Measurements from ENCODE around the gene EML6. TPM values are rescaled to one million over a fixed set of nuclear protein-coding genes. Genes with fewer than 3 reads are reported as not detected.
"Not testable (repeated sequence)": the region's sequence is repeated elsewhere in the genome, so short reads cannot be mapped to it uniquely, and the experiment has no call there.

The EML6 gene
- total RNA-seq, 1 experiment from 2014 or later = 1.5 TPM

DNA sequence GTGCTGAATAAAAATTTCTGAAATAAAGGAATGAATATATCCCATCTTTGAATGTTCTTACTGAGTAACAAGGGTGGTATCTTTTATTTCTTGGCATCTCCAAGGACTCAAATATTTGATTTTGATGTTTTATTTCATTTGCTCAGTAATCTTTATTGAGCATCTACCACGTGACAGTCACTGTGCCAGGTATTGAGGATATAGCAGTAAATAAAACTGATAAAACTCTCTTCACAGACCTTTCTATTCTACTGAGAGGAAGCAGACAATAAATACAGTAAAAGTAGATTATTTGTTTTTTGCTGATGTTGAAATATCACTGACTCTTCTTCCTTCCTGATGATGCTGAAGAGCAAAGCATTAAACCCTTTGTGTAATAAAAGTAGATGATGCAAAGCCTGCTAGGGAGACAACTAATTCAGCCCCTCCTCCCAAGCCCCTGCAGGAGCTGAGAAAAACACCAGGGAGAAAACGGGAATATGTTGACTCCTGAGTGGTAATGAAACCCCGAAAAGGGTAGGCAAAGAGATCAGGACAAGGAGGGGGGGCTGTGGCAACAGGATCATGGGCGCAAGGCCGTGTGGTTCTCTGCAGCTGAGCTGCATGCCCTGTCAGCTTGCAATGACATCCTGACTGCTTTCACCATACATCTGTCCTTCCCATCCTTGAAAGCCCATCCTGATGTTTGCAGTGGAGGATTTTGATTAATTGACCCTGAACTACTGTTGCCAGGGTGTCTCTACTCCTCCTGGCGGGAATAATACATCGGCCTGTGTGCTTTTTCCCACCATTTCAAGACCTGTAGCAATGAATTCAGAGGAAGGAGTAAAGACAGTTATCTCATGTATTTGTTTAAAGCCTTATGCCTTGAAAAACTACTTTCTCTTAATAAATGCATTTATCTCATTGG, 117.4 kb downstream of the EML6 start:
- Histone ChIP-seq H4K91ac (ENCODE audit: insufficient read length, low read depth, low read length) (no peak overlapping the region), H3K14ac (ENCODE audit: insufficient read depth, low read length) (no peak overlapping the region), H2AFZ (ENCODE audit: low read length) (no peak overlapping the region), H3T11ph (ENCODE audit: low read length) (no peak overlapping the region), H2BK20ac (ENCODE audit: low read depth, low read length, poor library complexity, severe bottlenecking) (no peak overlapping the region), H3K23me2 (ENCODE audit: insufficient read length, low read depth, low read length, poor library complexity, severe bottlenecking) (no peaks in the 10 kb centered on the region), H2AK5ac (ENCODE audit: insufficient read length, low read length) (no peak overlapping the region), H4K5ac (ENCODE audit: insufficient read length, low read depth, low read length) (no peak overlapping the region), H3K4me2 (ENCODE audit: insufficient read depth, insufficient read length, low read length) (no peak overlapping the region), H3K4ac (ENCODE audit: low read depth, low read length) (no peak overlapping the region), H3K9me3 (ENCODE audit: control insufficient read depth, low read depth, low read length) (no peaks in the 10 kb centered on the region), H3K27me3 (ENCODE audit: insufficient read depth, low read length) (no peaks in the 10 kb centered on the region), H4K20me1 (ENCODE audit: control insufficient read depth, insufficient read depth, insufficient read length) (no peaks in the 10 kb centered on the region), H3K9ac (ENCODE audit: extremely low read depth, insufficient read length, low read length) (no peak overlapping the region), H3K27ac (ENCODE audit: insufficient read length, low read depth, low read length) (no peak overlapping the region), H4K8ac (replicated peaks; ENCODE audit: insufficient read length, low read depth, low read length) (no peak overlapping the region), H3K23ac (ENCODE audit: insufficient read length, low read depth, low read length) (no peak overlapping the region), H2BK12ac (ENCODE audit: insufficient read length, low read depth, low read length) (no peak overlapping the region), H3K79me2 (ENCODE audit: insufficient read depth, low read length) (no peaks in the 10 kb centered on the region), H3K56ac (ENCODE audit: insufficient read length, low read depth, low read length) (no peak overlapping the region), H3K4me1 (ENCODE audit: insufficient read depth, low read length) (no peaks in the 10 kb centered on the region), H2BK120ac (ENCODE audit: low read depth, low read length, poor library complexity, severe bottlenecking) (no peak overlapping the region), H3K18ac (ENCODE audit: insufficient read length, low read depth, low read length) (no peak overlapping the region), H2BK15ac (ENCODE audit: low read depth, low read length) (no peak overlapping the region), H3K79me1 (ENCODE audit: insufficient read depth, low read depth, low read length, poor library complexity, severe bottlenecking) (no peaks in the 10 kb centered on the region), H2BK5ac (ENCODE audit: insufficient read length, low read length) (no peak overlapping the region)
- H3K4me3 Mint-ChIP-seq = no peak overlapping the region
- peaks cover 0 to 7% of the 10 kb centered on the region in 2 experiments; a peak in 1 of 4 replicates for H3K4me1 Mint-ChIP-seq
- TF ChIP-seq, protein P1, sequence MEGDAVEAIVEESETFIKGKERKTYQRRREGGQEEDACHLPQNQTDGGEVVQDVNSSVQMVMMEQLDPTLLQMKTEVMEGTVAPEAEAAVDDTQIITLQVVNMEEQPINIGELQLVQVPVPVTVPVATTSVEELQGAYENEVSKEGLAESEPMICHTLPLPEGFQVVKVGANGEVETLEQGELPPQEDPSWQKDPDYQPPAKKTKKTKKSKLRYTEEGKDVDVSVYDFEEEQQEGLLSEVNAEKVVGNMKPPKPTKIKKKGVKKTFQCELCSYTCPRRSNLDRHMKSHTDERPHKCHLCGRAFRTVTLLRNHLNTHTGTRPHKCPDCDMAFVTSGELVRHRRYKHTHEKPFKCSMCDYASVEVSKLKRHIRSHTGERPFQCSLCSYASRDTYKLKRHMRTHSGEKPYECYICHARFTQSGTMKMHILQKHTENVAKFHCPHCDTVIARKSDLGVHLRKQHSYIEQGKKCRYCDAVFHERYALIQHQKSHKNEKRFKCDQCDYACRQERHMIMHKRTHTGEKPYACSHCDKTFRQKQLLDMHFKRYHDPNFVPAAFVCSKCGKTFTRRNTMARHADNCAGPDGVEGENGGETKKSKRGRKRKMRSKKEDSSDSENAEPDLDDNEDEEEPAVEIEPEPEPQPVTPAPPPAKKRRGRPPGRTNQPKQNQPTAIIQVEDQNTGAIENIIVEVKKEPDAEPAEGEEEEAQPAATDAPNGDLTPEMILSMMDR (conservative IDR thresholded peaks at IDR 0.05) = no peak
- no peak for DNase-seq
- no CpG with 5 or more reads among the region's 7 CpGs for WGBS (ENCODE audit: extremely low coverage, insufficient read length, low lambda C conversion rate)
- H3K27me3 Mint-ChIP-seq (ENCODE audit: low read depth) = no peaks in the 10 kb centered on the region
- H3K9me3 Mint-ChIP-seq = no peaks in the 10 kb centered on the region
- H3K36me3 Mint-ChIP-seq (ENCODE audit: insufficient read depth in 1 of 3, low read depth in 3 of 3) = no peaks in the 10 kb centered on the region; a peak in 1 of 7 replicates
- H3K27ac Mint-ChIP-seq = no peak overlapping the region

DNA sequence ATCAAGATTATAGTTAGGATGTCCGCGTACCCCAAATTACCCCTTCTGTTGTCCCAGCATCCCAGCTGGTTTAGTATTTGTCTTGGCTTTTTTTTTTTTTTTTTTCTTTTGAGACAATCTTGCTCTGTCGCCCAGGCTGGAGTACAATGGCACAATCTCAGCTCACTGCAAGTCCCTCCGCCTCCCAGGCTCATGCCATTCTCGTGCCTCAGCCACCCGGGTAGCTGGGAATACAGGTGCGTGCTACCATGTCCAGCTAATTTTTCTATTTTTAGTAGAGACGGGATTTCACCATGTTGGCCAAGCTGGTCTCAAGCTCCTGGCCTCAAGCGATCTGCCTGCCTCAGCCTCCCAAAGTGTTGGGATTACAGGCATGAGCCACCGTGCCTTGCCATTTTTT, 118.0 kb downstream of the EML6 start:
- not testable (repeated sequence) for H3K56ac ChIP-seq (ENCODE audit: insufficient read length, low read depth, low read length); H3K4me3 Mint-ChIP-seq; DNase-seq; H3K4me2 ChIP-seq (ENCODE audit: insufficient read depth, insufficient read length, low read length); H3K23ac ChIP-seq (ENCODE audit: insufficient read length, low read depth, low read length); H3K27ac Mint-ChIP-seq; H4K20me1 ChIP-seq (ENCODE audit: control insufficient read depth, insufficient read depth, insufficient read length); H2AK5ac ChIP-seq (ENCODE audit: insufficient read length, low read length); H3K27ac ChIP-seq (ENCODE audit: insufficient read length, low read depth, low read length); H3K27me3 Mint-ChIP-seq (ENCODE audit: low read depth); H3K9me3 ChIP-seq (ENCODE audit: control insufficient read depth, low read depth, low read length); H3K9ac ChIP-seq (ENCODE audit: extremely low read depth, insufficient read length, low read length); H4K8ac ChIP-seq (replicated peaks; ENCODE audit: insufficient read length, low read depth, low read length); H2BK20ac ChIP-seq (ENCODE audit: low read depth, low read length, poor library complexity, severe bottlenecking); H4K91ac ChIP-seq (ENCODE audit: insufficient read length, low read depth, low read length); H3K4ac ChIP-seq (ENCODE audit: low read depth, low read length); H3K4me1 ChIP-seq (ENCODE audit: insufficient read depth, low read length); H3K9me3 Mint-ChIP-seq; H4K5ac ChIP-seq (ENCODE audit: insufficient read length, low read depth, low read length); H3K36me3 Mint-ChIP-seq (ENCODE audit: insufficient read depth in 1 of 3, low read depth in 3 of 3); H2BK15ac ChIP-seq (ENCODE audit: low read depth, low read length); H3K4me1 Mint-ChIP-seq; H3K79me2 ChIP-seq (ENCODE audit: insufficient read depth, low read length); H3K23me2 ChIP-seq (ENCODE audit: insufficient read length, low read depth, low read length, poor library complexity, severe bottlenecking); H2AFZ ChIP-seq (ENCODE audit: low read length); H2BK5ac ChIP-seq (ENCODE audit: insufficient read length, low read length); H3K14ac ChIP-seq (ENCODE audit: insufficient read depth, low read length); H3K79me1 ChIP-seq (ENCODE audit: insufficient read depth, low read depth, low read length, poor library complexity, severe bottlenecking); H3T11ph ChIP-seq (ENCODE audit: low read length); H3K18ac ChIP-seq (ENCODE audit: insufficient read length, low read depth, low read length); H3K27me3 ChIP-seq (ENCODE audit: insufficient read depth, low read length); H2BK12ac ChIP-seq (ENCODE audit: insufficient read length, low read depth, low read length); H2BK120ac ChIP-seq (ENCODE audit: low read depth, low read length, poor library complexity, severe bottlenecking)
- WGBS (ENCODE audit: extremely low coverage, insufficient read length, low lambda C conversion rate) = no CpG with 5 or more reads among the region's 10 CpGs
